Loucy (cell line): Measurements from ENCODE around the gene SELENOM.

Experiments
- CTCF ChIP-seq: fragments of 200-600 bp; sonication (generic); conservative IDR thresholded peaks from 2 replicates; pipeline ENCODE4 v1.5.1; 2014; ENCODE audit warnings: mild to moderate bottlenecking, antibody characterized with exemption, low read length
- EZH2phosphoT487 ChIP-seq: fragments of 200-600 bp; IDR thresholded peaks from 2 replicates; pipeline ENCODE4 v1.6.1; 2018; ENCODE audit warnings: antibody characterized with exemption, mild to moderate bottlenecking, moderate library complexity, borderline replicate concordance

DNA sequence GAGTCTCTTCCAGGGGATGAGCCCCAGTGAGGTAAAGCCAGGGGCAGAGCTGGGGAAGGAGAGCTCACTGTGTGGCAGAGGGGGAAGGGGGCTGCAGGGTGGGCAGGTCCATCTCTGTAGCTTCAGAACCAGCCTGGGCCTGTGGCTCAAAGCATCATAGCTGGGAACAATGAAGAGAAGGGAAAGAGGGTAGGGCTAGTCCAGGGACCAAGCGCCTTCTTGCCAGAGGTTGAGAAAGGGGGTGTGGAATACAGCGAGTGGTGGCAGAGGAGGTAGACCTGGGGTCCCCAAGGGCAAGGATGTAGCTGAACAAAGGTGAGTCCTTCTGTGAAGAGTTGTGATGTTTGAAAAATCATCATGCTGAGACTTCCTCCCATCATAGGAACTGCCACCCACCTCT, 34.2 kb upstream of the SELENOM start:
- TF ChIP-seq CTCF, result no peak
- TF ChIP-seq EZH2phosphoT487, result no peak
